ENCODE measurements around the gene MAPK12.

MAPK12 gene

DNA sequence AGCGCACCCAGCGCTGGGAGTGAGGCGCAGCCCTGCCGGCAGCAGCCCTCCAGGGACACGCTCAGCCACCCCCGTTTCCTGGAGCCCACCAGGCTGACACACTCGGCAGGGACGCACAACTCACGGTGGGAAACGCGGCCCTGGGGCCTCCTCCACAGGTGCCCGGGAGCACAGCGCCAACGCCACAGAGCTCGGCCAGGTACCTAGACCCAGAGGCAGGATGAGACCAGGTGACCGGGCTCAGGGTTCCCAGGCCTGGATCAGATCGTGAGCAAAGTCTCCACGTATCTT is 34.7 kb downstream of the MAPK12 start:
- no peak for DNase-seq

DNA sequence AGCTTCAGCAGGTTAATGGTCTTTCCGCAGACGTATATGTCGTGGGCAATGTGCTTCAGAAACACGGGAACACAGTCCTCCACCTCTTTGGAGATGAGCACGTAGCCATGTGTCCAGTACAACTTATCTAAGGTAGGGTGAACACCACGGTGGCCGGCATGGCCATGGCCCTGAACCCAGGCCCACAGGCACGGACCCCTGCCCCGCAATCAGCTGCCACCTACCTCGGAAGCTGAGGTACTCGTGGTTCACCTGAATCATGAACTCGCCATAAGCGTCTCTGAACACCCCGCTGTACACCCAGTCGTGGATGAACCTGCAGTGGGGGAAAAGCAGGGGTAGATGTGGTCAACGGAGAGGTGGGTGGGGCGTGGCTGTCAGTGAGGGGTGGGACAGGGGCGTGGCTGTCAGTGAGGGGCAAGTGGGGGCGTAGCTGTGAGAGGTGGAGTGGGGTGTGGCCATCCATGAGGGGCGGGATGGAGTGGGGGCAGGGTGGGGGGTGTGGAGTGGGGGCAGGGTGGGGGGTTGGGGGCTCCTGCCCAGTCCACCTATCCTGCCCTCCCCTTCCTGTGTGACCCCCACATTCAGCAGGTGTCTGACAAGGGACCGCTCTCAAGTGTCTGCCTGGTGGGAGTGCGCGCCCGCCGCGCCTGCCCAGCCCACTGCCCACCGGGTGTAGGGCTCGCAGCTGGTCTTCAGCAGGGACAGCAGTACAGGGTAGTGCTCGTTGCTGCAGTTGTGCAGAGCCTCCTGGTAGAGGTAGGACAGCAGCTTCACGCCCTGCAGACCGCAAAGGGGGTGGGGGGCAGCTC is 35.2 kb downstream of the MAPK12 start:
- no peak for DNase-seq

DNA sequence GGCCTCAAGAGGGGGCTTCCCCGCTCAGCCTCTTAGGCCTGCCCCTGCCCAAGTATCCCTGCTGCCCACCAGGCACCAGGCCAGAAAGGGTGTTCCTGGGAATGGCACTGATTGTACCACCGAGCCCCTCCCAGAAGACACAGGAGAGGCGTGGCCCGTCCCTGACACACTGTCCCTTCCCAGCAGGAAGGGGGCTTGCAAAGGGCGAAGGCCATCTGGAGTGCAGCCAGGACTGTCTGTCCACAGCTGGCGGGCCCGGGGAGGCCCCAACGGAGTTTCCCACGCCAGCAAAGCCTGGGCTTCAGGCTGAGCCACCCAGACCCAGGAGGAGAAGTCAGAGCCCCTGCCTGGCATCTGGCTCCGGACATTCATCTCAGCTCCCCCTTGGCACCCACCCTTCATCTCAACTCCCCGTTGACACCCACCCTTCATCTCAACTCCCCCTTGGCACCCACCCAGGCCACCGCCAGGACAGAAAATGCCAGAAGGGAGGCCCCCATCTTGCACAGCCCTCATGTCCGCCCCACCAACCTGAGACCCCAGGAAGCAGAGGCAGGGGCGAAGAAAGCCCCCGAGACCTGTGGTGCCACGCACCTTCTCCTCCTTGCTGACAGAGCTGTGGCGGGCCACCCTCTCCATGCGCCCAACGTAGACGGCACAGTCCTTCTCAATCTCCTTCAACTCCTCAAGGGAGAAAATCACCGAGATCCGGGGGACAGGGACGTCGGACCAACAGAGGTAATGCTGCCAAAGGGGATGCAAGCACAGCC is 36.1 kb downstream of the MAPK12 start:
- DNase-seq: no peak

DNA sequence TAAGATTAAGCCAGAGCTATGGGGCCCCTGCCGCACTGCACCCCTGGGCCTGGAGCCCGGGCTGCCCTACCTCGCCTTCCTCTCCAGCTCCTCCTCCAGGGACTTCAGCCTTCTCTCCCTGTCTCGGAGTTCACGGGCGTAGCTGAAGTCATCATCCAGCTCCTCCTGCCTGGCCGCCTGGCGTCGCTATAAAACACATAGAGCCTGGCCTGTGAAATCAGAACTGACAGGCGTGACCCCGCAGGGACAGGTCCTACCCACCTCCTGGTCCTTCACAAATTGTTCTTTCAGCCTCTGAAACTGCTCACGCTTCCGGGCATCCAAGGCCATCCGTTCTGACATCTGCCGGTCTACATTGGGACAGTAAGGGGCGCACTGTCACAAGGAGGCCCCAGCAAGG is 37.4 kb downstream of the MAPK12 start:
- no peak for DNase-seq

DNA sequence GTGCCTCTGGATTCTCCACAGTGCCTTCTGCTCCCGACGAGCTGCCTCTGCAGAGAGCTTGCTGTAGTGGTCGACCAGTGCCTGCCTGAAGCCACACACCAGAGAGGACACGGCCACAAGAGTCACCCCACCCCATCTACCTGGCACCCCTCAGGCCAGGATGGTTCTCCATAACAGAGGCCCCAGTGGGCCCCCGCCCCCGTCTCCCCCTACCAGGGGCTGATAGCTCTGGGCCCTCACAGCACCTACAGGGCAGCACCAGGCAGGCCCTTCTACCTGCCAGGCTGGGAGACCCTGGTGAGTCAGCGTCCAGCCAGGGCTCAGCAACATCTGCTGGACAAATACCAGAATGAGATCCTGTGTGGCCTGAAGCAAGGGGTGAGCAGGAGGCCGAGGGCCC is 39.0 kb downstream of the MAPK12 start:
- no peak for DNase-seq

DNA sequence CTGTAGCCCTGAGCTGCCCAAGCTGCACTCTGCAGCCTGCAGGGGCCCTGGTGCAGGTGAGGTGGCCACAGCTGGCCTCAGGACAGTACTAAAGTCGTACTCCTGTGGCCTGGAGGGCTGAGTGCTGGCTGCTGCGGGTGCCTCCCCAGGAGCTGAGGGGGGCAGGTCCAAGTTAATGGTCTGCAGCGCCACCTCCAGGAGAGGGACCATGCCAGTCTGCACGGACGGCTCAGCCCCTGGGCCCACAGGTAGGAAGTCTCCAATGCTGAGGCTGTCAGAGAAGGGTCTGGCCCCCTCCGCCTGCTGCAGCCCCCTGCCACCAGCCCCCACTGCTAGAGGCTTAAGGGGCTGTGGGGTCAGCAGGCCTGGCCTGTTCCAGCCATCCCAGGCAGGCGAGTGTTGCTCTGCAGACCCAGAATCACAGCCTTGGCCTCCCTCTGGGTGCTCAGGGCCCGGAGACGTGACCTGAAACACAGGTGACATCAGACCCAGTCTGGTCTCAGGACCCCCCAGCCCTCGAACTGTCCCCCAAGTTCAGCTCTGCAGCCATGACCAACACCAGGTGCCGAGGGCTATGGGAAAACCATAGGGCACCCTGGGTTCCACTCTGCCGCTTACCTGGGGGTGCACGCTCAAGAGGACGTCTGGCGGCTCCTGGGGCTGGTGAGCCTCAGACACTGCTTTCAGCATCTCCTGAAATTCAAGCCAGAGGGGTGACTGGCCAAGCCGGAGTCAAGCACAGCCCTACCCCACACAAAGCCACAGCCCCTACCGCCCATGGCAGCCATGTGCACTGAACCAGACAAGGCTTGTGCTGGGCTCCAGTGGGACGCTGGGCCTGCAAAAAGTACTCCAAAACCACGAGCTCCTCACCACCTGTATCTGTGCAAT is 39.8 kb downstream of the MAPK12 start:
- DNase-seq: no peak

DNA sequence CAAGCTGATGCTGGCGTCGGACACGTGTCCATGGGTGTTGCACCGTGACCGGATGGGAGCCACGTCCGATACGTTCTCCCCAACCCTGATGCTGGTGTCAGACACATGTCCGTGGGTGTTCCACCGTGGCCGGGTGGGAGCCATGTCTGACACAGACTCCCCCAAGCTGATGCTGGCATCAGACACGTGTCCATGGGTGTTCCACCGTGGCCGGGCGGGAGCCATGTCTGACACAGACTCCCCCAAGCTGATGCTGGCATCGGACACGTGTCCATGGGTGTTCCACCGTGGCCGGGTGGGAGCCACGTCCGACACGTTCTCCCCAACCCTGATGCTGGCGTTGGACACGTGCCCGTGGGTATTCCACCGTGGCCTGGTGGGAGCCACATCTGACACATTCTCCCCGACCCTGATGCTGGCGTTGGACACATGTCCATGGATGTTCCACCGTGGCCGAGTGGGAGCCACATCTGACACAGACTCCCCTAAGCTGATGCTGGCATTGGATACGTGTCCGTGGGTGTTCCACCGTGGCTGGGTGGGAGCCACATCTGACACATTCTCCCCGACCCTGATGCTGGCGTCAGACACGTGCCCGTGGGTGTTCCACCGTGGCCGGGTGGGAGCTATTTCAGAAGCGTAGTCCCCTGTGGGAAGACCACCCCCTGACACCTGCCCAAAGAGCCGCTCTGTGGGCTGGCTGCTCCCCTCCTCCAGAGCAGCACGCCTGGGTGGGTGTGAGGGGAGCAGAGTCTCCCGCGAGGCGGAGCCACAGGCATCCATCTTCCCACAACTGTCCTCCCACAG is 40.7 kb downstream of the MAPK12 start:
- DNase-seq: no peak

DNA sequence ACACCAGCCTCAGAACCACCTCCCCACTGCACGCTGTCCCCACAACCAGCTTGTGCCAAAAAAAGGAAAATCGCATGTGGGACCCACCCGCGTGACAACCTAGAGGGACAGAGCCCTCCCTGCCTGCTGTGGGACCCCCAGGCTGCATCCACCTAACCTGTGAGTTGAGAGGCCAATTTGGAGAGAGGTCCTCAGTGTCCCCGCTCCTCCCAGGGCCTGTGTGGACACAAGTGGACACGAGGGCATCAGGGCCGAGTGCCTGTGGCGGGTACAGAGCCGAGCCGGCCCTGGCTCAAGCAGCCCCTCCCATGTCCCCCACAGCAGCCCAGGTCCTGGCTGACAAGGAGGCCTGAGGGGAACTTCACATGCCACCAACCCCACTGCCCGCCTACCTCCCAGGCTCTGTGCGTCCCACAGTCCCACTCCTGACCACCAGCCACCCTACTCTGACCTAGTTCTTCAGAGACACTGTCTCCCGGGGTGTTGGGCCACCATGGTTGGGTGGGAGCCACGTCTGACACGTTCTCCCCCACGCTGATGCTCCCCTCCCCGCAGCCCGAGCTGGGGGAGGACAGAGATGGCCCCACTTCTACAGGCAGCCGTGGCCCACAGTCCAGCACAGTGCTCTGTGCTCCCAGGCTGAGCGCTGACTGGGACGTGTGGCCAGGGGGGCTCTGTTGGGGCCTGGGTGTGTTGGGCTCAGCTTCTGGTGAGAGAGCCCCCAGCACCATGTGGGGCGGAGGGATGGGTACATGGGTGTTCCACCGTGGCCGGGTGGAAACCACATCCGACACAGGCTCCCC is 41.5 kb downstream of the MAPK12 start:
- DNase-seq: no peak

DNA sequence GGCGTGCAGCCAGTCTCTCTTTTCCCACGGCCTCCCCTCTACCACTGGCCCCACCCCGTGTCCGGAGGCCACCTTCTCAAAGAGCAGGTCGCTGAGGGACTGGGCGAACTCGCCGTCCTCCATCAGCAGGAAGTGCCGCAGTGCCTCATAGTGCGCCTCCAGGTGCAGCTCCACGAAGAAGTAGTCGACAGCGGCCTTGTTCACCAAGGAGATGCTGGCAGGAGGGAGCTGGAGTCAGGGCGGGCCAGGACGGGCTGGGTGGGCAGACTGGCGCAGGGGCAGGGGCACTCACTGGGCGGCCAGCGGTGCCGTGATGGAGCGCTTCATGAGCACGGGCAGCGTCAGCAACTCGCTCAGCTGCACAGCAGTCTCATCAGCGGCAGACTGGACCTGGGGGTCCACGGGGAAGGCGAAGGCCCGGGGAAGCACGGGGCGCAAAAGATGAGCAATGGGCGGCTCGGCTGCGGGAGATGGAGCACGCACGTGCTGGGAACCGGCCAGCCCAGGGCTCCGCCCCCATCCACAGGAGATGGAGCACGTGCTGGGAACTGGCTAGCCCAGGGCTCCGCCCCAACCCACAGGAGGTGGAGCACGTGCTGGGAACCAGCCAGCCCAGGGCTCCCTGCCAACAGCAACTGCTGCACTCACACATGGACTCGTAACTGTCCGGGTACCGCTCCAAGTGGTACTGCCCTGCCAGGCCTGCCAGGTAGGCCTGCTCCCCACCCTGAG is 42.3 kb downstream of the MAPK12 start:
- no peak for DNase-seq

DNA sequence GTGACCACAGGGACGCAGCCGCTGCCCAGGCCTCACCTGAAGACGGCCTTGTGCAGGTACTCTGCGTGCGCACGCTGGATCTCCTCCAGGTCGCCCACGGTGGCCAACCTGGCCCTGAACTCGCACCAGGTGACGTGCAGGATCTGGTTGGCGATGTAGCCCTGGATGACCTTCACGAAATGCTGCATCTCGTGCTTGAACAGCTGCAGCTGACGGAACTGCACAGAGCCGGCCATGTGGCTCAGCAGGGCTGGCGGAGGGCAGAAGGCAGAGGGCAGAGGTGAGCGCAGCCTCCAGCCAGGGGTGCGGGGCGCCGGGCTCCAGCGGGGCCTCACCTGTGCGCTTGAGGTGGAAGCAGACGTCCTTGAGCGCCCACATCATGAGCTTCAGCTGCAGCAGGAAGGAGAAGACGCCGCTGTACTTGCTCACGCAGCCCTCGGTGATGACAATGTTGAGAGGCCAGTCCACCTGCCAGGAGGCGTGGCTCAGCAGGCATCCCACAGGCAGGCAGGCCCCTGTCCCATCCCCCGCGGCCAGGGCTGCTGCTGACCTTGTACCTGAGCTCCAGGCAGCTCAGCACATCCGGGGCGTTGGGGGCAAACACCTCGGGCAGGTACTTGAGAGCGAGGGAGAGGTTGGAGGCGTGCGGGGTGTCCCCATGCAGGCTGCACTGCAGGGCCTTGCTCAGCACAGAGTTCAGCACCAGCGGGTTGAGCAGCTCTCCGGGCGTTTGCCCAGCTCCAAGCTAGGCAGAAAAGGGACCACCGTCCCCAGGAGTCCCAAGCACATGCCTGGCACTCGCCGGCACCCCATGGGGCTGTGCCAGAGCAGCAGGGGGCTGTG is 43.1 kb downstream of the MAPK12 start:
- DNase-seq: no peak

DNA sequence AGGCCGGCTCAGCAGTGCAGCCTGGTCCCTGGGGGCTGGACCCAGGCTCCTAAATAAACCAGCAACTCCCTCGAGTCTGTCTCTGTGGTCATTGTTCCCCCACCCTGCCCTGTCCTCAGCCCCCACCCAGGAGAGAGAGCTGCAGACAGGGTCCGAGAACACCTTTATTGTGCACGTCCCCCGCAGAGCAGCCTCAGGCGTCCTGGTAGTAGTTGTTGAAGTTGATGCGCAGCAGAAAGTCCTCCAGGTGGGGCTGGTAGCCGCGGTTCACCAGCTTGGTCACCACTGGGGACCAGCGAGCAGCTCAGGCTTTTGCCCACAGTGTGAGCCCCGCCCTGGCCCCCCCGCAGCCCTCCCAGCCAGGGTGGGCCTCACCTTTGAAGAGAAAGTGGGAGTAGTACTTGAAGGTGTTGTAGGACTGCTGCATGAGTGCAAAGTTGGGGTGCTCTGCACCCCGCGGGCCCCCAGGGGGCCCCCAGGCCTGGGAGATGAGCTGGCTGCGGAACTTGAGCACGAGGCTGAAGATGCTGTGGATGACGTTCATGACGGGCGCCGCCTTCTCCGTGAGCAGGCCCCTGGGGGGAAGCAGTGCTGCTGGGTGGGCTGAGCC is 43.8 kb downstream of the MAPK12 start:
- DNase-seq: no peak

DNA sequence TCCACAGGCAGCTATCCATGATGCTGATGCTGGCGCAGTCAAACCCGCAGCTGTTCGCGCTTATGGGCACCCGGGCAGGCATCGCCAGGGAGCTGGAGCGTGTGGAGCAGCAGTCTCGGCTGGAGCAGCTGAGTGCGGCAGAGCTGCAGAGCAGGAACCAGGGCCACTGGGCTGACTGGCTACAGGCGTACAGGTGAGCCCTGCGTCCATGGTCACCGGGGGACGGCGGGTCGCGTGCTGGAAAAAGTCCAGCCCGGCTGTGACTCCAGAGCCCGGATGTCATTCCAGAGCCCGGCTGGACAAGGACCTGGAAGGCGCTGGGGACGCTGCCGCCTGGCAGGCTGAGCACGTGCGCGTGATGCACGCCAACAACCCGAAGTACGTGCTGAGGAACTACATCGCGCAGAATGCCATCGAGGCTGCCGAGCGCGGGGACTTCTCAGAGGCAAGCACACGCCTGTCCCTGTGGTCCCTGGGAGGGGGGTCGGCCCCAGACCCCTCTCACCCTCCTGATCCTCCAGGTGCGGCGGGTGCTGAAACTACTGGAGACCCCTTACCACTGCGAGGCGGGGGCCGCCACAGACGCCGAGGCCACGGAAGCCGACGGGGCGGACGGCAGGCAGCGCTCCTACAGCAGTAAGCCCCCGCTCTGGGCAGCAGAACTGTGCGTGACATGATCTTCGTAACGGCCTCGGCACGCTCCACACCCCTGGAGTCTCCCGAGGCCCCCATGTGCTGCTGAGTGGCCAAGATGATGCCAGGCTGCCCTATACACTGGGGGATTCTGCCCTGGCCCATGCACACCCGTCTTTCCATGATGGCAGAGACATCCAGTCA is 44.6 kb downstream of the MAPK12 start:
- no peak for DNase-seq

DNA sequence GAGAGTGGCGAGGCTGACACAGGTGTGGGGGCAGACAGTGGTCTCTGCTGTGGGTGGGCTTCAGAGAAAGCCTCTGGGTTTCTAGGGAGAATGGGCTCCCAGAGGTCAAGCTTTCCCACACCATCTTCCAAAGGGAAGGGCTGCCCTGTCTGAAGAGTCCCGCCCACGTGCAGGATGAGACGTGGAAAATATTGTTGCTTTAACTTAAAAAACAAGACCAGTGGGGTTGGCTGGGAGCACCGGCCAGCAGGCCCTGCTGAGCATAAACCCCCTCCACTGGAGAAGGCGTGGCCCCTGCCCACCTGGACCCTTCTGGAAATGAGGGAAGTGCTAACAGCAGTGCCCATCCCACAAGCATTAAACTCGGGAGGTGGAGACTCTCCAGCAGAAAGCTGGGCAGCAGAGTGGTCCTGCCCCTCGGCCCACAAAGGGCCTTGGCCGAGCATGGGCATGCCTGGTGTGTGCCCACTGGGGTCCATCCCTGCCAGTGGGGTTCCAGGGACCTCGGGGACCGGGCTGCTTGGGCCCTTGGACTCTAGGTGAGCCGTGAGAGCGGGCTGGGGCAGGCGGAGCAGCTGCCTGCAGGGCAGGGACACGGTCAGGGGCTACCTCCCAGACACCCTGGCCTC is 45.3 kb downstream of the MAPK12 start:
- DNase-seq: no peak

DNA sequence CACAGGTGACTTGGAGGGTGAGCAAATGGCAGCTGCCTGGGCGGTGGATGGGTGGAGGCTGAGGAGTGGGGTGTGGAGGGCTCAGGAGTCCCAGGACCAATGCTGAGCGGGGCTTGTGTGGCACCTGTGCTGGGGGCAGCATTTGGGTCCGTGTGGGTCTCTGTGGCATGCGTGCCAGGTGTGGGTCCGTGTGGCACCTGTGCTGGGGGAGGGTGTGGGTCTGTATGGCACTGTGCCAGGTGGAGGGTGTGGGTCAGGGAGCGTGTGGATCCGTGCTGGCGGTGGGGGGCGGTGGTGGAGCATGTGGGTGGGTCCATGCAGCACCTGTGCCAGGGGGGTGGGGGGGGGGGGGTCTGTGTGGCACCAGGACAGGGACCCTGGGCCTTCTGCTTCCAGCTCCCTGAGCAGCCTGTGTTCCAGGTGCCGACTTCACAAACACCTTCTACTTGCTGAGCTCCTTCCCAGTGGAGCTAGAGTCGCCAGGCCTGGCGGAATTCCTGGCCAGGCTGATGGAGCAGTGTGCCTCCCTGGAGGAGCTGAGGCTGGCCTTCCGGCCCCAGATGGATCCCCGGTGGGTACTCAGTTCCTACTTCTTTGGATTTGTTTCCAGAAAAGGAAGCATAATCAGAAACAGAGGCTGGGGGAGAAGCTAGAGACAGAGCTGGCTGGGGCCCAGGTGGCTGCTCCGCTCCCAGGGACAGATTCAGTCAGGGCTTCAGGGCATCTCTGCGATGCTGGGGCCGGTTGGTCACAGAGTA is 46.0 kb downstream of the MAPK12 start:
- no peak for DNase-seq

DNA sequence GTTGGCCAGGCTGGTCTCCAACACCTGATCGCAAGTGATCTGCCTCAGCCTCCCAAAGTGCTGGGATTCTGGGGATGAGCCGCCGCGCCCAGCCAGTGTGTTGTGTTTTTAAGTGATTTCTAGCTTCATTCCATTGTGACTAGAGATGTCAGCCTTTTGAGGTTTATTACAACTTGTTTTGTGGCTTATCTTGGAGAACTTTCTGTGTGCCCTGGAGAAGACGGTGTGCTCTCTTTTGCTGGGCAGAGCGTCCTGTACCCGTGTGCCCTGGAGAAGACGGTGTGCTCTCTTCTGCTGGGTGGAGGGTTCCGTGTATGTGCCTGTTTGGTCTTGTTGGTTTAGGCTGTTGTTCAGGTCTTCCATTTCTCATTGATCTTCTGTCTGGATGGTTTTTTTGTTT is 48.2 kb downstream of the MAPK12 start:
- no peak for DNase-seq

DNA sequence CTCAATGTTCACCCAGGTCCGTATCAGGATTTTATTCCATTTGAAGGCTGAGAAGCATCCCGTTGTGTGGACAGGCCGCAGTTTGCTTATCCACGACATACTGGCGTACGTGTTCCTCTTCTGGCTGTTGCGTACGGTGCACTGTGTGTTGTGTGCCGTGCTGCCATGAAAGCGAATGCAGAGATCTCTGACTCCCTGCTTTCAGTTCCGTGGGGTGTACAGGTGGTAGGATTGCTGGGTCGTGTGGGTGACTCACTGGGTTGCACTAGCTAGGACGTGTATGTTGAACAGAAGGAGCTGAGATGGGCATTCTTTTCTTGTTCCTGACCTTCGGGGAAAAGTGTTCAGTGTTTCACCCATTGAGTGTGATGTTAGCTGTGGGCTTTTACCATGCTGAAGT is 50.3 kb downstream of the MAPK12 start:
- no peak for DNase-seq

DNA sequence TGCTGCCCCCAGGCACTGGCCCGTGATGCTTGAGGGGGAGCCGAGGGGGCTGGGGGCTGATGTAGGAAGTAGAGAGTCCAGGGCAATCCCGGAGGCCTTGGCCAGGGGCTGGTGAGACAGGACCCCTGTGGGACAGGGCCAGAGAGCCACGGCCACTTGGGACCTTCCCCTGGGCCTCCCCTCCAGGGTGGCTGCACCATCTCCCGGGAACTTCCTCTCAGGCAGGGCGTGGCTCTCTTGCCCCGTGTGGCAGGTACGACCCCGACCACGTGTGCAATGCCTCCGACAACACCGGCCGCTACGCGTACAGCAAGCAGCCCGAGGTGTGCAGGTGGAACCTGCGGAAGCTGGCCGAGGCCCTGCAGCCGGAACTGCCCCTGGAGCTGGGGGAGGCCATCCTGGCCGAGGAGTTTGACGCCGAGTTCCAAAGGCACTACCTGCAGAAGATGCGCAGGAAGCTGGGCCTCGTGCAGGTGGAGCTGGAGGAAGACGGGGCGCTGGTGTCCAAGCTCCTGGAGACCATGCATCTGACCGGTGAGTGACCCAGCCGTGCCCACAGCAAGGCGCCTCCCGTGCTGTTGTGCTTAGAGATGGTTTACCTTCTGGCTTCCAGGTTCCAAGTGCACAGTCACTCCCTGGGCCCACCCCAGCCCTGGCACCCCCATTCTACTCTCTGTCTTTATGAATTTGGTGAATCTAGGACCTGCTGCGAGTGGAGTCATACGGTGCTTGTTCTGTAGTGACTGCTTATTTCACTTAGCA is 50.9 kb downstream of the MAPK12 start:
- no peak for DNase-seq

All from AML-193 (cell line).